ENCODE measurements around the gene LAMA4. TPM values are rescaled to one million over a fixed set of nuclear protein-coding genes. Genes with fewer than 3 reads are reported as not detected.

The LAMA4 gene
- total and polyA plus RNA-seq, 8 donors = 9.7 to 324 (median 43.9) TPM

GRCh38 chr6:112173221-112173804 lies 81.1 kb downstream of the LAMA4 start:
- intact Hi-C loops (cut with DNase I; ENCODE audit: low total_unique reads) = no loop called here
- H3K27ac ChIP-seq = no peak overlapping the region

GRCh38 chr6:112172540-112172939 lies 81.8 kb downstream of the LAMA4 start:
- no peak for TF ChIP-seq CTCF (IDR thresholded peaks at IDR 0.05)
- no peak overlapping the region for H3K27ac ChIP-seq
- 73 to 82% (median 80%) methylated on average over 7 of the region's 7 CpGs for WGBS, 5 donors

More at GRCh38 chr6:112173221-112173804, 81.1 kb downstream of the LAMA4 start:
- no peaks in the 10 kb centered on the region for H3K9me3 ChIP-seq
- 65 to 74% (median 66%) methylated on average over 2 of the region's 2 CpGs for WGBS, 5 donors
- no peak for DNase-seq
- no peak overlapping the region for H3K4me3 ChIP-seq
- no peaks in the 10 kb centered on the region for H3K27me3 ChIP-seq
- peaks cover 9 to 85% (median 68%) of the 10 kb centered on the region in 4 donors for H3K36me3 ChIP-seq
- H3K4me1 ChIP-seq = no peaks in the 10 kb centered on the region
- TF ChIP-seq CTCF (IDR thresholded peaks at IDR 0.05) (no peak), POLR2AphosphoS5 (IDR thresholded peaks at IDR 0.05) (no peak), EP300 (IDR thresholded peaks at IDR 0.05) (no peak), POLR2A (IDR thresholded peaks at IDR 0.05) (no peak)

GRCh38 chr6:112169541-112169940 lies 84.8 kb downstream of the LAMA4 start:
- TF ChIP-seq POLR2A (IDR thresholded peaks at IDR 0.05) = no peak
- TF ChIP-seq EP300 (IDR thresholded peaks at IDR 0.05) = no peak
- TF ChIP-seq POLR2AphosphoS5 (IDR thresholded peaks at IDR 0.05) = no peak
- no peak for TF ChIP-seq CTCF (IDR thresholded peaks at IDR 0.05)
- Histone ChIP-seq H3K27me3 (no peaks in the 10 kb centered on the region), H3K4me3 (no peak overlapping the region), H3K9me3 (no peaks in the 10 kb centered on the region), H3K36me3 (peaks cover 11 to 95% (median 72%) of the 10 kb centered on the region in 4 donors), H3K27ac (no peak overlapping the region), H3K4me1 (no peaks in the 10 kb centered on the region)
- DNase-seq = no peak
- WGBS, 5 donors = 41 to 89% (median 80%) methylated on average over 1 of the region's 1 CpG
- intact Hi-C loops (cut with DNase I; ENCODE audit: low total_unique reads) = no loop called here

More at GRCh38 chr6:112172540-112172939, 81.8 kb downstream of the LAMA4 start:
- DNase-seq = no peak
- H3K4me3 ChIP-seq = no peak overlapping the region
- no peaks in the 10 kb centered on the region for H3K27me3 ChIP-seq
- H3K36me3 ChIP-seq = peaks cover 9 to 89% (median 71%) of the 10 kb centered on the region in 4 donors
- H3K4me1 ChIP-seq = no peaks in the 10 kb centered on the region
- intact Hi-C loops (cut with DNase I; ENCODE audit: low total_unique reads) = no loop called here
- H3K9me3 ChIP-seq = no peaks in the 10 kb centered on the region

- H3K36me3 ChIP-seq = peaks cover 2 to 91% (median 54%) of the 10 kb centered on the region in 4 donors
- TF ChIP-seq CTCF (IDR thresholded peaks at IDR 0.05) (peak in 5 of 7 experiments; percentile 54 to 80 (median 74)), EP300 (IDR thresholded peaks at IDR 0.05) (no peak), POLR2A (IDR thresholded peaks at IDR 0.05) (no peak)
- H3K9me3 ChIP-seq = no peaks in the 10 kb centered on the region
- no peak overlapping the region for H3K27ac ChIP-seq
- WGBS, 5 donors = 27 to 37% (median 35%) methylated on average over 21 of the region's 21 CpGs
- peaks cover 0 to 5% (median 0%) of the 10 kb centered on the region in 3 donors for H3K27me3 ChIP-seq
- peak; percentile 82 to 83 for DNase-seq
- no peak overlapping the region for H3K4me3 ChIP-seq
- peaks cover 0 to 9% (median 2%) of the 10 kb centered on the region in 4 donors for H3K4me1 ChIP-seq
- intact Hi-C loops (cut with DNase I; ENCODE audit: low total_unique reads) = no loop called here
Measured at GRCh38 chr6:112163295-112164257, 90.8 kb downstream of the LAMA4 start.
